ENCODE data around the gene TLE1. TPM values are rescaled to one million over a fixed set of nuclear protein-coding genes. Genes with fewer than 3 reads are reported as not detected.

TLE1 gene
- total RNA-seq, 2 experiments from 2014 or later, result 0.10 TPM

GRCh38 chr9:81637276-81637675 lies 52.1 kb downstream of the TLE1 start:
- Mint-ChIP-seq H3K36me3 (ENCODE audit: low read depth) (no peaks in the 10 kb centered on the region), H3K4me3 (no peak overlapping the region), H3K4me1 (ENCODE audit: low read depth) (no peaks in the 10 kb centered on the region), H3K27me3 (ENCODE audit: low read depth) (no peaks in the 10 kb centered on the region), H3K9me3 (no peaks in the 10 kb centered on the region), H3K27ac (no peak overlapping the region)
- intact Hi-C loops (cut with micrococcal nuclease), result no loop called here
- CTCF ChIA-PET, result no interaction called here
- DNase-seq, result no peak

GRCh38 chr9:81636255-81636599 lies 53.1 kb downstream of the TLE1 start:
- CTCF ChIA-PET, result no interaction called here
- H3K27ac Mint-ChIP-seq, result no peak overlapping the region
- no peak for DNase-seq
- no peaks in the 10 kb centered on the region for H3K27me3 Mint-ChIP-seq (ENCODE audit: low read depth)
- H3K4me3 Mint-ChIP-seq, result no peak overlapping the region
- H3K36me3 Mint-ChIP-seq (ENCODE audit: low read depth), result no peaks in the 10 kb centered on the region
- intact Hi-C loops (cut with micrococcal nuclease), result no loop called here
- no peaks in the 10 kb centered on the region for H3K4me1 Mint-ChIP-seq (ENCODE audit: low read depth)
- H3K9me3 Mint-ChIP-seq, result no peaks in the 10 kb centered on the region

- Mint-ChIP-seq H3K27me3 (ENCODE audit: low read depth) (no peaks in the 10 kb centered on the region), H3K36me3 (ENCODE audit: low read depth) (no peaks in the 10 kb centered on the region), H3K4me1 (ENCODE audit: low read depth) (no peaks in the 10 kb centered on the region), H3K27ac (no peak overlapping the region), H3K9me3 (no peaks in the 10 kb centered on the region), H3K4me3 (no peak overlapping the region)
- CTCF ChIA-PET, result no interaction called here
- intact Hi-C loops (cut with micrococcal nuclease), result no loop called here
- DNase-seq, result no peak
These were observed 53.7 kb downstream of the TLE1 start for GRCh38 chr9:81635521-81636254.

- CTCF ChIA-PET, result no interaction called here
- Mint-ChIP-seq H3K4me3 (no peak overlapping the region), H3K9me3 (no peaks in the 10 kb centered on the region), H3K36me3 (ENCODE audit: low read depth) (no peaks in the 10 kb centered on the region), H3K4me1 (ENCODE audit: low read depth) (no peaks in the 10 kb centered on the region), H3K27me3 (ENCODE audit: low read depth) (no peaks in the 10 kb centered on the region), H3K27ac (no peak overlapping the region)
- DNase-seq, result no peak
- intact Hi-C loops (cut with micrococcal nuclease), result no loop called here
These were observed 54.3 kb downstream of the TLE1 start for GRCh38 chr9:81634915-81635516.

GRCh38 chr9:81633952-81634854 lies 55.1 kb downstream of the TLE1 start:
- no peaks in the 10 kb centered on the region for H3K36me3 Mint-ChIP-seq (ENCODE audit: low read depth)
- CTCF ChIA-PET, result no interaction called here
- no peaks in the 10 kb centered on the region for H3K27me3 Mint-ChIP-seq (ENCODE audit: low read depth)
- intact Hi-C loops (cut with micrococcal nuclease), result no loop called here
- no peaks in the 10 kb centered on the region for H3K4me1 Mint-ChIP-seq (ENCODE audit: low read depth)
- H3K9me3 Mint-ChIP-seq, result no peaks in the 10 kb centered on the region
- DNase-seq, result no peak
- no peak overlapping the region for H3K4me3 Mint-ChIP-seq
- no peak overlapping the region for H3K27ac Mint-ChIP-seq

- no peak overlapping the region for H3K27ac Mint-ChIP-seq
- no peaks in the 10 kb centered on the region for H3K36me3 Mint-ChIP-seq (ENCODE audit: low read depth)
- no peak for DNase-seq
- no peaks in the 10 kb centered on the region for H3K9me3 Mint-ChIP-seq
- CTCF ChIA-PET, result no interaction called here
- no peak overlapping the region for H3K4me3 Mint-ChIP-seq
- H3K4me1 Mint-ChIP-seq (ENCODE audit: low read depth), result no peaks in the 10 kb centered on the region
- intact Hi-C loops (cut with micrococcal nuclease), result no loop called here
- H3K27me3 Mint-ChIP-seq (ENCODE audit: low read depth), result no peaks in the 10 kb centered on the region
These were observed 56.7 kb downstream of the TLE1 start for GRCh38 chr9:81632599-81632998.

- CTCF ChIA-PET, result no interaction called here
- Mint-ChIP-seq H3K4me3 (no peak overlapping the region), H3K27ac (no peak overlapping the region), H3K36me3 (ENCODE audit: low read depth) (no peaks in the 10 kb centered on the region), H3K9me3 (no peaks in the 10 kb centered on the region), H3K4me1 (ENCODE audit: low read depth) (no peaks in the 10 kb centered on the region), H3K27me3 (ENCODE audit: low read depth) (no peaks in the 10 kb centered on the region)
- DNase-seq, result no peak
- intact Hi-C loops (cut with micrococcal nuclease), result no loop called here
These were observed 58.1 kb downstream of the TLE1 start for GRCh38 chr9:81631218-81631745.

- Mint-ChIP-seq H3K36me3 (ENCODE audit: low read depth) (no peaks in the 10 kb centered on the region), H3K27ac (no peak overlapping the region), H3K4me3 (no peak overlapping the region), H3K27me3 (ENCODE audit: low read depth) (no peaks in the 10 kb centered on the region), H3K4me1 (ENCODE audit: low read depth) (no peaks in the 10 kb centered on the region), H3K9me3 (no peaks in the 10 kb centered on the region)
- no peak for DNase-seq
- CTCF ChIA-PET, result no interaction called here
- intact Hi-C loops (cut with micrococcal nuclease), result no loop called here
These were observed 59.9 kb downstream of the TLE1 start for GRCh38 chr9:81629440-81629839.

- CTCF ChIA-PET, result no interaction called here
- intact Hi-C loops (cut with micrococcal nuclease), result no loop called here
- Mint-ChIP-seq H3K27ac (no peak overlapping the region), H3K36me3 (ENCODE audit: low read depth) (no peaks in the 10 kb centered on the region), H3K4me1 (ENCODE audit: low read depth) (no peaks in the 10 kb centered on the region), H3K27me3 (ENCODE audit: low read depth) (no peaks in the 10 kb centered on the region), H3K4me3 (no peak overlapping the region), H3K9me3 (no peaks in the 10 kb centered on the region)
- no peak for DNase-seq
These were observed 60.5 kb downstream of the TLE1 start for GRCh38 chr9:81628897-81629296.

- Mint-ChIP-seq H3K27ac (no peak overlapping the region), H3K4me3 (no peak overlapping the region), H3K27me3 (ENCODE audit: low read depth) (no peaks in the 10 kb centered on the region), H3K9me3 (no peaks in the 10 kb centered on the region), H3K36me3 (ENCODE audit: low read depth) (no peaks in the 10 kb centered on the region), H3K4me1 (ENCODE audit: low read depth) (no peaks in the 10 kb centered on the region)
- intact Hi-C loops (cut with micrococcal nuclease), result no loop called here
- DNase-seq, result no peak
- CTCF ChIA-PET, result no interaction called here
These were observed 61.9 kb downstream of the TLE1 start for GRCh38 chr9:81627481-81627880.

GRCh38 chr9:81626511-81626910 lies 62.8 kb downstream of the TLE1 start:
- H3K27me3 Mint-ChIP-seq (ENCODE audit: low read depth), result no peaks in the 10 kb centered on the region
- intact Hi-C loops (cut with micrococcal nuclease), result no loop called here
- H3K4me3 Mint-ChIP-seq, result no peak overlapping the region
- no peaks in the 10 kb centered on the region for H3K4me1 Mint-ChIP-seq (ENCODE audit: low read depth)
- no peak for DNase-seq
- CTCF ChIA-PET, result no interaction called here
- H3K36me3 Mint-ChIP-seq (ENCODE audit: low read depth), result no peaks in the 10 kb centered on the region
- H3K9me3 Mint-ChIP-seq, result no peaks in the 10 kb centered on the region
- H3K27ac Mint-ChIP-seq, result no peak overlapping the region

- Mint-ChIP-seq H3K27ac (no peak overlapping the region), H3K9me3 (no peaks in the 10 kb centered on the region), H3K4me1 (ENCODE audit: low read depth) (no peaks in the 10 kb centered on the region), H3K27me3 (ENCODE audit: low read depth) (no peaks in the 10 kb centered on the region), H3K4me3 (no peak overlapping the region), H3K36me3 (ENCODE audit: low read depth) (no peaks in the 10 kb centered on the region)
- DNase-seq, result no peak
- intact Hi-C loops (cut with micrococcal nuclease), result no loop called here
- CTCF ChIA-PET, result no interaction called here
These were observed 63.4 kb downstream of the TLE1 start for GRCh38 chr9:81625969-81626368.

- Mint-ChIP-seq H3K4me3 (no peak overlapping the region), H3K9me3 (no peaks in the 10 kb centered on the region), H3K27me3 (ENCODE audit: low read depth) (no peaks in the 10 kb centered on the region), H3K27ac (no peak overlapping the region), H3K36me3 (ENCODE audit: low read depth) (no peaks in the 10 kb centered on the region), H3K4me1 (ENCODE audit: low read depth) (peaks cover 11% of the 10 kb centered on the region)
- intact Hi-C loops (cut with micrococcal nuclease), result no loop called here
- CTCF ChIA-PET, result no interaction called here
- DNase-seq, result no peak
These were observed 65.6 kb downstream of the TLE1 start for GRCh38 chr9:81623778-81624177.
